ENCODE results near the gene CDHR2.

The CDHR2 gene

GRCh38 chr5:176609724-176610434 lies 60.7 kb downstream of the CDHR2 start, which contains the start of gene GPRIN1 (continued):
- TF ChIP-seq ZBTB10 (tag by site-specific recombination; IDR thresholded peaks at IDR 0.05) (peak; percentile 69; the same call in 1 of the 2 replicates), HOXC10 (CRISPR knock-in tag; IDR thresholded peaks at IDR 0.05) (no peak), CTCF (tag by site-specific recombination; IDR thresholded peaks at IDR 0.05) (peak; percentile 87), ZNF155 (tag by site-specific recombination; IDR thresholded peaks at IDR 0.05) (no peak), ZNF157 (tag by site-specific recombination; IDR thresholded peaks at IDR 0.05) (no peak), ZNF777 (tag by site-specific recombination; IDR thresholded peaks at IDR 0.05; ENCODE audit: borderline replicate concordance) (peak; percentile 81; the same call in 1 of the 2 replicates), ZNF580 (tag by site-specific recombination; IDR thresholded peaks at IDR 0.05) (no peak), KLF8 (tag by site-specific recombination; IDR thresholded peaks at IDR 0.05) (peak; percentile 77; the same call in 1 of the 2 replicates), ZBTB48 (tag by site-specific recombination; IDR thresholded peaks at IDR 0.05) (0 out of 2 replicates have a peak, but pooled peaks have one; percentile 58), REST (tag by site-specific recombination; IDR thresholded peaks at IDR 0.05) (peak; percentile 41), KLF10 (tag by site-specific recombination; IDR thresholded peaks at IDR 0.05) (0 out of 2 replicates have a peak, but pooled peaks have one; percentile 11), ZSCAN4 (tag by site-specific recombination; IDR thresholded peaks at IDR 0.05) (0 out of 2 replicates have a peak, but pooled peaks have one; percentile 14), ZNF24 (tag by site-specific recombination; IDR thresholded peaks at IDR 0.05) (no peak), ZNF843 (tag by site-specific recombination; IDR thresholded peaks at IDR 0.05) (0 out of 2 replicates have a peak, but pooled peaks have one; percentile 13)

- Histone ChIP-seq H3K36me3 (ENCODE audit: control insufficient read depth in 2 of 2, insufficient read depth in 1 of 2, low read length in 2 of 2) (no peaks in the 10 kb centered on the region), H3K9me3 (ENCODE audit: control insufficient read depth, insufficient read depth, low read depth, low read length) (no peaks in the 10 kb centered on the region), H3K4me3 (ENCODE audit: low read depth, low read length) (peak overlapping the region; percentile 56), H3K27ac (ENCODE audit: extremely low read depth, low read depth, low read length) (peak overlapping the region; percentile 51; the same call in 1 of the 2 replicates), H3K4me1 (ENCODE audit: control insufficient read depth, insufficient read depth, low read length) (peaks cover 6% of the 10 kb centered on the region; the same call in 1 of the 2 replicates)
- POLR2A ChIA-PET: interaction anchor here (1.0 kb wide), 1 partner anchor 22 kb away, joined by 3 read pairs; no protein-coding TSS in a partner anchor
- CTCF ChIA-PET: no interaction called here
- TF ChIP-seq ZNF48 (tag by site-specific recombination; IDR thresholded peaks at IDR 0.05) (no peak), SETDB1 (IDR thresholded peaks at IDR 0.05; ENCODE audit: insufficient read length, low read length) (no peak), ZNF843 (tag by site-specific recombination; IDR thresholded peaks at IDR 0.05) (0 out of 2 replicates have a peak, but pooled peaks have one; percentile 5), KLF8 (tag by site-specific recombination; IDR thresholded peaks at IDR 0.05) (0 out of 2 replicates have a peak, but pooled peaks have one; percentile 10), ZNF350 (tag by site-specific recombination; IDR thresholded peaks at IDR 0.05) (no peak), ZBTB11 (tag by site-specific recombination; conservative IDR thresholded peaks at IDR 0.05; ENCODE audit: low read depth) (0 out of 2 replicates have a peak, but pooled peaks have one; percentile 39), ZNF157 (tag by site-specific recombination; IDR thresholded peaks at IDR 0.05) (no peak), ZNF561 (tag by site-specific recombination; IDR thresholded peaks at IDR 0.05; ENCODE audit: borderline replicate concordance) (0 out of 2 replicates have a peak, but pooled peaks have one; percentile 1), ZBTB26 (tag by site-specific recombination; optimal IDR thresholded peaks at IDR 0.05) (peak; percentile 29)
Observed at GRCh38 chr5:176610435-176610773, 61.3 kb downstream of the CDHR2 start.
